ENCODE data around the gene GPNMB. TPM values are rescaled to one million over a fixed set of nuclear protein-coding genes. Genes with fewer than 3 reads are reported as not detected.

The GPNMB gene
- polyA plus RNA-seq, 3 donors, result 1.3 to 3.0 (median 1.5) TPM

DNA sequence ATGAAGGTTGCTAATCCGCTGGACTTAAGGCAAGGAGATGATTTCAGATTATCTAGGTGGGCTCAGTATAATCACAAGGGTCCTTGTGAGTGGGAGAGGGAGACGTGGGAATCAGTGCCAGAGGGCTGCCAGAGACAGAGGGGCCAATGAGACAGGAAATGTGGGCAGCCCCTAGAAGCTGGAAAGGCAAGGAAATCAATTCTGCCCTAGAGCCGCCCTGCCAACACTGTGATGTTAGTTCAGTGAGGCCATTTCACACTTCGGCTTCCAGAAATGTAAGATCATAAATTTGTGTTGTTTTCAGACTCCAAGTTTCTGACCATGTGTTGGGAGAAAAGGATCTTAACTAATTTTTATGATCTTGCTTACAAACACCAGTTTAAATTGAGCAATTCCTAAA is 3.6 kb upstream of the GPNMB start:
- intact Hi-C loops (cut with micrococcal nuclease), result loop anchor here in 1 of 2 donors (5.0 to 10.0 kb wide), 2 partner anchors 36 to 58 kb away; partner anchors contain the start of gene NUP42
- Mint-ChIP-seq H3K27me3 (ENCODE audit: low read depth in 3 of 3) (peaks cover 2 to 6% (median 2%) of the 10 kb centered on the region in 3 donors), H3K9me3 (no peaks in the 10 kb centered on the region), H3K4me3 (no peak overlapping the region), H3K4me1 (peaks cover 24% of the 10 kb centered on the region), H3K27ac (peak overlapping the region in 5 of 7 donors; percentile 46 to 86 (median 72)), H3K36me3 (no peaks in the 10 kb centered on the region)
- WGBS (ENCODE audit: insufficient coverage), result 88% methylated on average over 2 of the region's 4 CpGs
- no peak for DNase-seq
- no peak overlapping the region for H2AFZ ChIP-seq (ENCODE audit: insufficient read depth, low read depth, low read length, poor library complexity, severe bottlenecking)
- H3K36me3 ChIP-seq (replicated peaks in 1 of 2; ENCODE audit: control insufficient read depth in 1 of 2, insufficient read depth in 2 of 2, low read length in 2 of 2), result no peaks in the 10 kb centered on the region
- no peak overlapping the region for H3K4me3 ChIP-seq (replicated peaks in 1 of 3; ENCODE audit: low read depth in 2 of 3, low read length in 3 of 3)
- TF ChIP-seq, protein P1, sequence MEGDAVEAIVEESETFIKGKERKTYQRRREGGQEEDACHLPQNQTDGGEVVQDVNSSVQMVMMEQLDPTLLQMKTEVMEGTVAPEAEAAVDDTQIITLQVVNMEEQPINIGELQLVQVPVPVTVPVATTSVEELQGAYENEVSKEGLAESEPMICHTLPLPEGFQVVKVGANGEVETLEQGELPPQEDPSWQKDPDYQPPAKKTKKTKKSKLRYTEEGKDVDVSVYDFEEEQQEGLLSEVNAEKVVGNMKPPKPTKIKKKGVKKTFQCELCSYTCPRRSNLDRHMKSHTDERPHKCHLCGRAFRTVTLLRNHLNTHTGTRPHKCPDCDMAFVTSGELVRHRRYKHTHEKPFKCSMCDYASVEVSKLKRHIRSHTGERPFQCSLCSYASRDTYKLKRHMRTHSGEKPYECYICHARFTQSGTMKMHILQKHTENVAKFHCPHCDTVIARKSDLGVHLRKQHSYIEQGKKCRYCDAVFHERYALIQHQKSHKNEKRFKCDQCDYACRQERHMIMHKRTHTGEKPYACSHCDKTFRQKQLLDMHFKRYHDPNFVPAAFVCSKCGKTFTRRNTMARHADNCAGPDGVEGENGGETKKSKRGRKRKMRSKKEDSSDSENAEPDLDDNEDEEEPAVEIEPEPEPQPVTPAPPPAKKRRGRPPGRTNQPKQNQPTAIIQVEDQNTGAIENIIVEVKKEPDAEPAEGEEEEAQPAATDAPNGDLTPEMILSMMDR (IDR thresholded peaks at IDR 0.05), result no peak
- no peak overlapping the region for H3K9ac ChIP-seq (ENCODE audit: insufficient read depth, low read length, poor library complexity, severe bottlenecking)
- no peaks in the 10 kb centered on the region for H3K27me3 ChIP-seq (ENCODE audit: control insufficient read depth in 2 of 2, insufficient read depth in 2 of 2, low read length in 2 of 2)
- H3K9me3 ChIP-seq (replicated peaks in 1 of 2; ENCODE audit: control insufficient read depth in 1 of 2, insufficient read depth in 1 of 2, low read length in 2 of 2), result no peaks in the 10 kb centered on the region
- H3K4me2 ChIP-seq (replicated peaks; ENCODE audit: extremely low read depth, low read length, poor library complexity, severe bottlenecking), result no peak overlapping the region
- no peak overlapping the region for H3K27ac ChIP-seq (ENCODE audit: low read depth in 1 of 2, low read length in 2 of 2)
- no peaks in the 10 kb centered on the region for H3K79me2 ChIP-seq (ENCODE audit: insufficient read depth, low read length)
- peaks cover 22 to 23% of the 10 kb centered on the region in 2 donors for H3K4me1 ChIP-seq (ENCODE audit: control insufficient read depth in 1 of 2, insufficient read depth in 2 of 2, low read length in 2 of 2)
- no peaks in the 10 kb centered on the region for H4K20me1 ChIP-seq (ENCODE audit: insufficient read depth, low read length)

DNA sequence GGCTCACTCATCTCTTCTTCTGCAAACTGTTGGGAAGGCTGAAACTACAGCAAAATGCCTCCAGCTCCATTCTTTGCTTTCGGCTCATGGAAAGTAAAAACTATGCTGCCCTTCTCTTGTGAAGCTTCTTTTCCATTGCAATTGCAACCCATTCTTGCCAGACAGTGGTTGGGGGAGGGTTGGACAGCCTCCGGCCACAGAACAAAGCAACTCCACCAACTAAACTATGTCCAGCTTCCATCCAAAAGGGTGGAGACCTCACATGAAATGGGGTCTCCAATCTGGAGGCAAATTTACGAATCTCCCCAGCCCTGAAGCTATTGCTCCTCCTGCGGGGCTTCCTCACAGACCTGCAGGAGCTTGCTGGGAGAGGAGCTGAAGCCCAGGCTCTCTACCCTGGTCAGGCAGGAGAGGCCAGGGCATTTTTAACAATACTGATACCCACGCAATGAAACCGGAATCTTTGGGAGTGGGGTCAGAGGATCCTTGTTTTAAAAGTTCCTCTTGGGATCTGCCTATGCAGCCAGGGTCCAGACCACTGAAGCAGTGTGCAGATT is 549 bp downstream of the GPNMB start:
- Histone ChIP-seq H3K4me1 (ENCODE audit: control insufficient read depth in 1 of 2, insufficient read depth in 2 of 2, low read length in 2 of 2) (peaks cover 30 to 33% of the 10 kb centered on the region in 2 donors), H3K27me3 (ENCODE audit: control insufficient read depth in 2 of 2, insufficient read depth in 2 of 2, low read length in 2 of 2) (no peaks in the 10 kb centered on the region), H3K27ac (ENCODE audit: low read depth in 1 of 2, low read length in 2 of 2) (peak overlapping the region in 1 of 2 donors; percentile 95), H3K36me3 (replicated peaks in 1 of 2; ENCODE audit: control insufficient read depth in 1 of 2, insufficient read depth in 2 of 2, low read length in 2 of 2) (no peaks in the 10 kb centered on the region), H2AFZ (ENCODE audit: insufficient read depth, low read depth, low read length, poor library complexity, severe bottlenecking) (peak overlapping the region; percentile 97), H3K4me3 (replicated peaks in 1 of 3; ENCODE audit: low read depth in 2 of 3, low read length in 3 of 3) (peak overlapping the region; percentile 29 to 87 (median 57)), H3K79me2 (ENCODE audit: insufficient read depth, low read length) (no peaks in the 10 kb centered on the region), H4K20me1 (ENCODE audit: insufficient read depth, low read length) (no peaks in the 10 kb centered on the region), H3K9ac (ENCODE audit: insufficient read depth, low read length, poor library complexity, severe bottlenecking) (peak overlapping the region; percentile 87), H3K9me3 (replicated peaks in 1 of 2; ENCODE audit: control insufficient read depth in 1 of 2, insufficient read depth in 1 of 2, low read length in 2 of 2) (no peaks in the 10 kb centered on the region), H3K4me2 (replicated peaks; ENCODE audit: extremely low read depth, low read length, poor library complexity, severe bottlenecking) (peak overlapping the region; percentile 86)
- Mint-ChIP-seq H3K27me3 (ENCODE audit: low read depth in 3 of 3) (peaks cover 2 to 9% (median 6%) of the 10 kb centered on the region in 3 donors), H3K27ac (peak overlapping the region in 6 of 7 donors; percentile 12 to 87 (median 58)), H3K9me3 (peaks cover 4 to 8% (median 5%) of the 10 kb centered on the region in 7 donors), H3K4me1 (peaks cover 34% of the 10 kb centered on the region), H3K36me3 (peaks cover 0 to 1% of the 10 kb centered on the region in 2 donors), H3K4me3 (peak overlapping the region; percentile 82 to 89)
- DNase-seq, result no peak
- 100% methylated on average over 4 of the region's 6 CpGs for WGBS (ENCODE audit: insufficient coverage)
- TF ChIP-seq, protein P1 (IDR thresholded peaks at IDR 0.05), result no peak
- intact Hi-C loops (cut with micrococcal nuclease), result loop anchor here (2.0 to 10.0 kb wide), 2 partner anchors 38 to 62 kb away; partner anchors contain the start of gene NUP42 (in 1 of the 2)
